GM12878 (cell line): Measurements from ENCODE around the gene C1R. TPM values are rescaled to one million over a fixed set of nuclear protein-coding genes. Genes with fewer than 3 reads are reported as not detected.

Experiments
- ATAC-seq: fragments of 200-7000 bp; cut with Tn5 transposase; 3 replicates; pipeline ENCODE4 v1.9.1; 2020; ENCODE audit warnings: mild to moderate bottlenecking, moderate library complexity
- BruUV-seq: library from RNA; stranded (reverse); fragments of 400-500 nt; replicated peaks from 2 replicates; lab custom pipeline; 2021; lab: Mats Ljungman, UMichigan
- CTCF ChIA-PET: fragments of 300-600 bp; sonication (Branson Sonifier 250); formaldehyde crosslinking; extraction: SDS; loops from one replicate; lab custom pipeline; 2021; ENCODE audit warnings: inconsistent platforms; lab: Yijun Ruan, JAX
- POLR2A ChIA-PET: fragments of 350-600 bp; formaldehyde crosslinking; extraction: SDS; loops from one replicate; lab custom pipeline; 2021; ENCODE audit warnings: inconsistent platforms; lab: Charles Lee
- RAD21 ChIA-PET: fragments of 300-600 bp; sonication (Branson Sonifier 250); formaldehyde crosslinking; loops from one replicate; lab custom pipeline; 2023; ENCODE audit warnings: antibody characterized with exemption; ENCODE audit not compliant: unreplicated experiment; lab: Charles Lee
- SMC1A ChIA-PET: fragments of 300-600 bp; sonication (Branson Sonifier 250); formaldehyde crosslinking; loops from one replicate; lab custom pipeline; 2023; ENCODE audit not compliant: unreplicated experiment, uncharacterized antibody; lab: Charles Lee
- DNase-seq: peaks from one replicate; pipeline ENCODE4 v3.0.0-alpha.2; 2011; ENCODE audit warnings: low read depth, low spot score
- FAIRE-seq: peaks from 3 replicates; lab custom pipeline; 2011; peaks lifted over from hg19 to GRCh38; lab: Jason Lieb, UNC
- H2AFZ ChIP-seq: 2 replicates; pipeline ENCODE4 v1.6.0; 2011; ENCODE audit warnings: low read depth, low read length, control low read depth; ENCODE audit not compliant: control insufficient read depth
- H3K27ac ChIP-seq: 2 replicates; pipeline ENCODE4 v1.5.1; 2011; ENCODE audit warnings: control low read depth; ENCODE audit not compliant: control insufficient read depth, insufficient read depth
- H3K27me3 ChIP-seq, 2 experiments: replicated peaks in 1 of 2; 2 replicates each; pipeline versions ENCODE4 v1.6.0 to v1.6.1; 2011; ENCODE audit warnings: low read length in 1 of 2; ENCODE audit not compliant: control insufficient read depth in 2 of 2, insufficient read depth in 2 of 2
- H3K36me3 ChIP-seq, 2 experiments: 2 replicates each; pipeline ENCODE4 v1.5.1; 2011; ENCODE audit warnings: low read length in 1 of 2; ENCODE audit not compliant: control insufficient read depth in 2 of 2, insufficient read depth in 2 of 2
- H3K4me1 ChIP-seq: 2 replicates; pipeline ENCODE4 v1.6.1; 2011; ENCODE audit warnings: mild to moderate bottlenecking, low read length, moderate library complexity, mixed read lengths; ENCODE audit not compliant: control insufficient read depth, insufficient read depth
- H3K4me2 ChIP-seq: 2 replicates; pipeline ENCODE4 v1.6.0; 2011; ENCODE audit warnings: control low read depth; ENCODE audit not compliant: control insufficient read depth, insufficient read depth
- H3K4me3 ChIP-seq: fragments of 200-600 bp; sonication (generic); 2 replicates; pipeline ENCODE4 v1.5.1; 2016
- H3K79me2 ChIP-seq: 2 replicates; pipeline ENCODE4 v1.6.0; 2011; ENCODE audit warnings: low read length; ENCODE audit not compliant: control insufficient read depth, insufficient read depth
- H3K9ac ChIP-seq: 2 replicates; pipeline ENCODE4 v1.8.0; 2011; ENCODE audit warnings: low read length, control low read depth, mixed read lengths; ENCODE audit not compliant: control insufficient read depth, insufficient read depth
- H3K9me3 ChIP-seq: replicated peaks from 3 replicates; pipeline ENCODE4 v1.5.1; 2011; ENCODE audit warnings: mild to moderate bottlenecking, low read length; ENCODE audit not compliant: control insufficient read depth, insufficient read depth
- H4K20me1 ChIP-seq: 2 replicates; pipeline ENCODE4 v1.6.0; 2011; ENCODE audit not compliant: control insufficient read depth, insufficient read depth
- ATF7 ChIP-seq: fragments of 450-650 bp; IDR thresholded peaks from 2 replicates; pipeline ENCODE4 v1.6.1; 2016; ENCODE audit warnings: low read depth, mild to moderate bottlenecking
- BRCA1 ChIP-seq: IDR thresholded peaks from 2 replicates; pipeline ENCODE4 v1.6.1; 2011; ENCODE audit warnings: low read depth, low read length, improper control_type of control experiment
- CBX3 ChIP-seq: fragments of 200-600 bp; sonication (generic); IDR thresholded peaks from 2 replicates; pipeline ENCODE4 v1.6.1; 2016; ENCODE audit warnings: low read depth, borderline replicate concordance
- CHD4 ChIP-seq: fragments of 200-600 bp; sonication (generic); IDR thresholded peaks from 2 replicates; pipeline ENCODE4 v1.6.1; 2016; ENCODE audit warnings: mild to moderate bottlenecking
- HDGF ChIP-seq: fragments of 450-650 bp; IDR thresholded peaks from 2 replicates; pipeline ENCODE4 v1.6.1; 2016; ENCODE audit warnings: antibody characterized with exemption
- RCOR1 ChIP-seq: conservative IDR thresholded peaks from 2 replicates; pipeline ENCODE4 v1.6.1; 2012; ENCODE audit warnings: low read depth, low read length, improper control_type of control experiment
- RELA ChIP-seq: fragments of 450-650 bp; IDR thresholded peaks from 2 replicates; pipeline ENCODE4 v1.8.0; 2014; ENCODE audit warnings: borderline replicate concordance; ENCODE audit not compliant: partially characterized antibody
- WGBS: methylation state at CpG from one replicate; pipeline ENCODE4 v1.1.6; 2016; ENCODE audit warnings: low lambda C conversion rate; ENCODE audit not compliant: insufficient replicate concordance, insufficient coverage; ENCODE audit errors: missing lambda C conversion rate; 5-methylcytosine and 5-hydroxymethylcytosine counted together
- in situ Hi-C: fragments of 300-500 bp; cut with MboI; formaldehyde crosslinking; loops from 9 replicates; pipeline ENCODE4 v1.14.3; 2018; ENCODE audit warnings: mixed read lengths
- intact Hi-C: fragments of 100-400 bp; cut with micrococcal nuclease; formaldehyde crosslinking; loops from one replicate; pipeline ENCODE4 v1.14.2; 2022; ENCODE audit not compliant: unreplicated experiment
- polyA plus RNA-seq, 11 experiments: library from polyadenylated mRNA; depleted of rRNA in 4 of 11; unstranded in 6 of 11; stranded (reverse) in 5 of 11; fragments of >200 nt; fragmentation: Nextera tagmentation in 4 of 11; fragmentation: Illumina TruSeq in 1 of 11; extraction: Ambion mirVana in 4 of 11; extraction: Trizol in 1 of 11; gene quantifications; 1 replicate in 1 of 11; 2 replicates in 10 of 11; pipeline versions ENCODE4 v1.2.1 to v1.2.3, GENCODE V29; 2011 to 2016; ENCODE audit warnings: inconsistent platforms in 2 of 11, missing spikeins in 2 of 11, low read depth in 1 of 11
- total RNA-seq, 4 experiments: library from RNA; depleted of rRNA in 3 of 4; stranded (reverse); fragments of >200 nt in 3 of 4; fragmentation: Illumina TruSeq in 1 of 4; extraction: Trizol in 1 of 4; gene quantifications; 2 replicates each; pipeline versions ENCODE4 v1.2.1 to v1.2.3, GENCODE V29; 2013 to 2021
- TF ChIP-seq, protein P1 (sequence below): fragments of 450-650 bp; IDR thresholded peaks from 2 replicates; pipeline ENCODE4 v1.6.1; 2017; ENCODE audit warnings: mild to moderate bottlenecking, moderate library complexity

The C1R gene
- total and polyA plus RNA-seq, 10 of the 15 experiments (the other 5 are each of a cell fraction or from before 2014, with no cell fraction given): 0.31 to 1.9 (median 0.96) TPM; not detected in 1

DNA sequence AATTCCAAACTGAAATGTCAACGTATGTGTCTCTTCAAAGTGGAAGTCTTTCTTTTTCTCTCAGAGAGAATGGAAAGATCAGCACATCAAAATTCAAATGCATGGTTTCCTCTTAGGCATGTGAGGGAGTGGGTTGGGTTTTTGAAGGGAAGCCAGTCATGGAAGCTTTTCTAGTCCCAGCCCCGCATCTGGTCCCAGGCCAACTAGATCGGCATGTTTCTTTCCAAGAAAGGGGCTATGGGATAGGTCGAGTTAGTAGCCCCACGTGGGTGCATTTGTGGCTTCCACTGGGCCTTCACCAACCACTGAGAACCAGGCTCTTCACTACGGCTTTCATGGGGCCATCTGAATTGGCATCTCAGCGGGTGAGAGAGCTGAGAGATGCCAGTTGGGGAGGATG lies 25.1 kb downstream of the C1R start:
- no peak for DNase-seq
- Histone ChIP-seq H3K36me3 (no peaks in the 10 kb centered on the region), H3K27ac (no peak overlapping the region), H3K4me1 (no peaks in the 10 kb centered on the region), H4K20me1 (no peaks in the 10 kb centered on the region; the same call in 1 of the 2 replicates), H3K27me3 (peaks cover 0 to 3% of the 10 kb centered on the region in 2 experiments; a peak in 2 of 4 replicates), H3K4me2 (no peak overlapping the region), H3K79me2 (no peaks in the 10 kb centered on the region), H3K9ac (no peak overlapping the region), H3K4me3 (no peak overlapping the region), H2AFZ (no peak overlapping the region), H3K9me3 (no peaks in the 10 kb centered on the region)
- in situ Hi-C loops: no loop called here
- SMC1A ChIA-PET: no interaction called here
- no peak for FAIRE-seq
- TF ChIP-seq CBX3: no peak
- BruUV-seq: no TSS peak
- CTCF ChIA-PET: interaction anchor here (1.5 to 2.0 kb wide), 2 partner anchors 9 to 55 kb away, joined by 3 to 6 read pairs; no protein-coding TSS in a partner anchor
- RAD21 ChIA-PET: interaction anchor here (0.7 kb wide), 1 partner anchor 24 kb away, joined by 3 read pairs; no protein-coding TSS in a partner anchor
- POLR2A ChIA-PET: no interaction called here
- ATAC-seq: no peak
- intact Hi-C loops: no loop called here
- WGBS: 29% methylated on average over 7 of the region's 7 CpGs

DNA sequence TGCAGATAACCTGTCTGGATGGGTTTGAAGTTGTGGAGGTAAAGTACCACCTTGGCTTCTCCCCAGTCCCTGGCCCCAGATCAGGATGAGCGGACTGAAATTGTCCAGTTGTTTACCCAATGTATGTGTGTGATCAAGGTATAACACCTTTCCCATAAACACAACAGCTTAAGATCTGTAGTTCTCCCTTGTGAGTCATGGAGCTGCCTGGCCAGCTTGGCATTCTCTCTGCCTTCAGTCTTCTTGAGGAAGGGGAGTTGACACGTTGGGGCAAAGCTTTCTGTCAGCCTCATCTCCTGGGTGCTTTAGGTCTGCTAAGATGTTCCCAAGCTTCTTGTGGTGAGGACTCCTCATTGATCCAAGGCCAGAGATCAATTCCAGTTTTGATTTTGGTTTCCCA lies 25.6 kb downstream of the C1R start:
- Histone ChIP-seq H3K4me3 (no peak overlapping the region), H3K9ac (no peak overlapping the region), H3K9me3 (no peaks in the 10 kb centered on the region), H3K27ac (no peak overlapping the region), H3K36me3 (no peaks in the 10 kb centered on the region), H3K4me1 (no peaks in the 10 kb centered on the region), H4K20me1 (no peaks in the 10 kb centered on the region; the same call in 1 of the 2 replicates), H3K79me2 (no peaks in the 10 kb centered on the region), H2AFZ (no peak overlapping the region), H3K27me3 (peaks cover 0 to 3% of the 10 kb centered on the region in 2 experiments; a peak in 2 of 4 replicates), H3K4me2 (no peak overlapping the region)
- ChIA-PET POLR2A (no interaction called here), CTCF (interaction anchor here (1.5 kb wide), 1 partner anchor 8 kb away, joined by 3 read pairs; no protein-coding TSS in a partner anchor), RAD21 (no interaction called here), SMC1A (no interaction called here)
- FAIRE-seq (no peak), ATAC-seq (no peak), DNase-seq (no peak)
- in situ Hi-C loops (no loop called here), intact Hi-C loops (no loop called here)
- no TSS peak for BruUV-seq
- TF ChIP-seq BRCA1: no peak
- TF ChIP-seq CHD4: no peak
- TF ChIP-seq ATF7: no peak
- TF ChIP-seq, protein P1, sequence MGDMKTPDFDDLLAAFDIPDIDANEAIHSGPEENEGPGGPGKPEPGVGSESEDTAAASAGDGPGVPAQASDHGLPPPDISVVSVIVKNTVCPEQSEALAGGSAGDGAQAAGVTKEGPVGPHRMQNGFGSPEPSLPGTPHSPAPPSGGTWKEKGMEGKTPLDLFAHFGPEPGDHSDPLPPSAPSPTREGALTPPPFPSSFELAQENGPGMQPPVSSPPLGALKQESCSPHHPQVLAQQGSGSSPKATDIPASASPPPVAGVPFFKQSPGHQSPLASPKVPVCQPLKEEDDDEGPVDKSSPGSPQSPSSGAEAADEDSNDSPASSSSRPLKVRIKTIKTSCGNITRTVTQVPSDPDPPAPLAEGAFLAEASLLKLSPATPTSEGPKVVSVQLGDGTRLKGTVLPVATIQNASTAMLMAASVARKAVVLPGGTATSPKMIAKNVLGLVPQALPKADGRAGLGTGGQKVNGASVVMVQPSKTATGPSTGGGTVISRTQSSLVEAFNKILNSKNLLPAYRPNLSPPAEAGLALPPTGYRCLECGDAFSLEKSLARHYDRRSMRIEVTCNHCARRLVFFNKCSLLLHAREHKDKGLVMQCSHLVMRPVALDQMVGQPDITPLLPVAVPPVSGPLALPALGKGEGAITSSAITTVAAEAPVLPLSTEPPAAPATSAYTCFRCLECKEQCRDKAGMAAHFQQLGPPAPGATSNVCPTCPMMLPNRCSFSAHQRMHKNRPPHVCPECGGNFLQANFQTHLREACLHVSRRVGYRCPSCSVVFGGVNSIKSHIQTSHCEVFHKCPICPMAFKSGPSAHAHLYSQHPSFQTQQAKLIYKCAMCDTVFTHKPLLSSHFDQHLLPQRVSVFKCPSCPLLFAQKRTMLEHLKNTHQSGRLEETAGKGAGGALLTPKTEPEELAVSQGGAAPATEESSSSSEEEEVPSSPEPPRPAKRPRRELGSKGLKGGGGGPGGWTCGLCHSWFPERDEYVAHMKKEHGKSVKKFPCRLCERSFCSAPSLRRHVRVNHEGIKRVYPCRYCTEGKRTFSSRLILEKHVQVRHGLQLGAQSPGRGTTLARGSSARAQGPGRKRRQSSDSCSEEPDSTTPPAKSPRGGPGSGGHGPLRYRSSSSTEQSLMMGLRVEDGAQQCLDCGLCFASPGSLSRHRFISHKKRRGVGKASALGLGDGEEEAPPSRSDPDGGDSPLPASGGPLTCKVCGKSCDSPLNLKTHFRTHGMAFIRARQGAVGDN: no peak
- no peak for TF ChIP-seq RELA
- TF ChIP-seq RCOR1: no peak
- no peak for TF ChIP-seq HDGF
- WGBS: 43% methylated on average over 2 of the region's 2 CpGs
